Esophagus muscularis mucosa (tissue), 3 donors: ENCODE results near the gene AIP.

Experiments
- CTCF ChIP-seq, 3 experiments: fragments of 200-600 bp in 2 of 3; fragments of 450-650 bp in 1 of 3; sonication (generic) in 2 of 3; IDR thresholded peaks; one replicate each; pipeline ENCODE4 v1.5.1; 2017 to 2019; ENCODE audit warnings: antibody characterized with exemption in 3 of 3, mild to moderate bottlenecking in 2 of 3, moderate library complexity in 1 of 3
- EP300 ChIP-seq: sonication (generic); formaldehyde crosslinking; IDR thresholded peaks from one replicate; pipeline ENCODE4 v1.6.1; 2017; ENCODE audit warnings: antibody characterized with exemption

GRCh38 chr11:67517784-67518552 is 35.1 kb downstream of the AIP start:
- no peak for TF ChIP-seq CTCF (IDR thresholded peaks at IDR 0.05)
- TF ChIP-seq EP300 = no peak
